ENCODE results near the gene TMED4.
A peak's percentile ranks its signal among the peaks of the same experiment; 100 is the strongest.

The TMED4 gene

GRCh38 chr7:44541028-44541869 lies 40.8 kb downstream of the TMED4 start, which contains the start of gene NPC1L1:
Gene NPC1L1 (minus strand): TSS chr7:44541330. CDS start chr7:44541259, 71 bp downstream.
- in situ Hi-C loops (cut with MboI; ENCODE audit: low sequenced_read_pairs, unreplicated experiment) = no loop called here
- DNase-seq (ENCODE audit: low spot score) = peak; percentile 29
- TF ChIP-seq CTCF (IDR thresholded peaks at IDR 0.05; ENCODE audit: borderline replicate concordance, control extremely low read depth, extremely low read depth, insufficient read depth, missing control alignments) = no peak

- in situ Hi-C loops (cut with MboI; ENCODE audit: low sequenced_read_pairs, unreplicated experiment) = no loop called here
- DNase-seq (ENCODE audit: low spot score) = no peak
- no peak for TF ChIP-seq CTCF (IDR thresholded peaks at IDR 0.05; ENCODE audit: borderline replicate concordance, control extremely low read depth, extremely low read depth, insufficient read depth, missing control alignments)
Measured at GRCh38 chr7:44540592-44541027, 41.4 kb downstream of the TMED4 start.

GRCh38 chr7:44539669-44540506 lies 42.1 kb downstream of the TMED4 start:
- in situ Hi-C loops (cut with MboI; ENCODE audit: low sequenced_read_pairs, unreplicated experiment) = no loop called here
- peak; percentile 21 for DNase-seq (ENCODE audit: low spot score)
- TF ChIP-seq CTCF (IDR thresholded peaks at IDR 0.05; ENCODE audit: borderline replicate concordance, control extremely low read depth, extremely low read depth, insufficient read depth, missing control alignments) = no peak

- DNase-seq (ENCODE audit: low spot score) = peak; percentile 23
- in situ Hi-C loops (cut with MboI; ENCODE audit: low sequenced_read_pairs, unreplicated experiment) = no loop called here
Measured at GRCh38 chr7:44538798-44539668, 43.0 kb downstream of the TMED4 start.

GRCh38 chr7:44538093-44538797 lies 43.8 kb downstream of the TMED4 start:
- no peak for TF ChIP-seq CTCF (IDR thresholded peaks at IDR 0.05; ENCODE audit: borderline replicate concordance, control extremely low read depth, extremely low read depth, insufficient read depth, missing control alignments)

More at GRCh38 chr7:44538798-44539668, 43.0 kb downstream of the TMED4 start:
- TF ChIP-seq CTCF (IDR thresholded peaks at IDR 0.05; ENCODE audit: borderline replicate concordance, control extremely low read depth, extremely low read depth, insufficient read depth, missing control alignments) = no peak

More at GRCh38 chr7:44538093-44538797, 43.8 kb downstream of the TMED4 start:
- in situ Hi-C loops (cut with MboI; ENCODE audit: low sequenced_read_pairs, unreplicated experiment) = no loop called here
- DNase-seq (ENCODE audit: low spot score) = peak; percentile 20
